Fibroblast of lung (primary cell): Measurements from ENCODE around the gene EIF2D.

Experiments used
- EZH2 ChIP-seq: IDR thresholded peaks from 2 replicates; pipeline ENCODE4 v1.5.1; 2012; ENCODE audit warnings: low read length, control low read depth, mild to moderate bottlenecking; ENCODE audit errors: missing control alignments
- TF ChIP-seq, protein P1 (sequence below), 2 donors: IDR thresholded peaks in 1 of 2; conservative IDR thresholded peaks in 1 of 2; 1 replicate in 1 of 2; 2 replicates in 1 of 2; pipeline ENCODE4 v1.5.1; 2011 to 2012; ENCODE audit warnings: low read length in 2 of 2, control low read depth in 1 of 2, inconsistent platforms in 1 of 2, low read depth in 1 of 2, mild to moderate bottlenecking in 1 of 2

DNA sequence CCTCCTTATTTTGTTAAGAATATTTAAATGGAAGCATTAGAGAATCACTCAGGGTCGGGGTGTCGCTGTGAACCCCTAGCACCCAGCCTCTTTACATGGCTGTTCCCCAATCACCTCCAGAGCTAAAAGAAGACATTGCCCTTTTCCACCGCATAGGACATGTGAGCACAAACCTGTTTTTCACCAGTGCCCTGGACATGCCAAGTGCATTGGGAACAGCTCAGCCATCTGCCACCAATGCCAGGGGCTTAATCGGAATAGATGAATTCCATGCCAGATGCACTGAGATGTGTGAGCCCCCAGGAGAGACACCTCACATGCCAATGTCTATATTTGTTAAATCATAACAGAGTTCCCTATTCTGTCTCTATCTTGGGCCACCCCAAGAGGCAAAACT, 33.3 kb downstream of the EIF2D start:
- TF ChIP-seq, protein P1, sequence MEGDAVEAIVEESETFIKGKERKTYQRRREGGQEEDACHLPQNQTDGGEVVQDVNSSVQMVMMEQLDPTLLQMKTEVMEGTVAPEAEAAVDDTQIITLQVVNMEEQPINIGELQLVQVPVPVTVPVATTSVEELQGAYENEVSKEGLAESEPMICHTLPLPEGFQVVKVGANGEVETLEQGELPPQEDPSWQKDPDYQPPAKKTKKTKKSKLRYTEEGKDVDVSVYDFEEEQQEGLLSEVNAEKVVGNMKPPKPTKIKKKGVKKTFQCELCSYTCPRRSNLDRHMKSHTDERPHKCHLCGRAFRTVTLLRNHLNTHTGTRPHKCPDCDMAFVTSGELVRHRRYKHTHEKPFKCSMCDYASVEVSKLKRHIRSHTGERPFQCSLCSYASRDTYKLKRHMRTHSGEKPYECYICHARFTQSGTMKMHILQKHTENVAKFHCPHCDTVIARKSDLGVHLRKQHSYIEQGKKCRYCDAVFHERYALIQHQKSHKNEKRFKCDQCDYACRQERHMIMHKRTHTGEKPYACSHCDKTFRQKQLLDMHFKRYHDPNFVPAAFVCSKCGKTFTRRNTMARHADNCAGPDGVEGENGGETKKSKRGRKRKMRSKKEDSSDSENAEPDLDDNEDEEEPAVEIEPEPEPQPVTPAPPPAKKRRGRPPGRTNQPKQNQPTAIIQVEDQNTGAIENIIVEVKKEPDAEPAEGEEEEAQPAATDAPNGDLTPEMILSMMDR (conservative IDR thresholded peaks at IDR 0.05 in 1 of 2, IDR thresholded peaks at IDR 0.05 in 1 of 2; ENCODE audit: low read depth in 1 of 2, low read length in 2 of 2) = no peak
- no peak for TF ChIP-seq EZH2
